ENCODE results near the gene ERBB4. TPM values are rescaled to one million over a fixed set of nuclear protein-coding genes. Genes with fewer than 3 reads are reported as not detected.

ERBB4 gene
- total RNA-seq, 2 donors from 2014 or later = 1.0 to 32.8 TPM

DNA sequence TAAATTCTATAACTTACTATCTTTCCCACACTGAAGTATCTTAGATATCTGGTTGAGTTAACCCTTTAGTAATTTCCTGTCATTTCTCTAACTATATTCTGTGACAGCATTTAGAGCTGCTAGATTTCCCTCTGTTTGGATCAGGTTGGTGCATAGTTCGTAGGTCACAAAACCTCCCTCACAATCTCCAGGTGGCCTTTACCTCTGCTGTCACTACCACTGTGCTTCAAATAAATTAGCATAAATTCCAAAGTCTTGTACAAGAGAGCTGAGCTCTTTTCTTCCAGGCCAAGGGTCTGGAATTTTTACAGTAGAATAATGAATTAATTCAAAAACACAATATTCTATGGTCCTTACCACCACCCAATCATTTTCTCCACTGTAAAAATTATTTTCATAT, 739.7 kb downstream of the ERBB4 start:
- H3K9me3 ChIP-seq = no peaks in the 10 kb centered on the region
- H3K4me3 ChIP-seq = no peak overlapping the region
- WGBS = 85% methylated on average over 1 of the region's 1 CpG
- no peaks in the 10 kb centered on the region for H3K36me3 ChIP-seq
- no peaks in the 10 kb centered on the region for H3K4me1 ChIP-seq (replicated peaks)
- no peak overlapping the region for H3K27ac ChIP-seq
- intact Hi-C loops (cut with DNase I) = no loop called here
- H3K27me3 ChIP-seq (replicated peaks; ENCODE audit: insufficient read depth) = no peaks in the 10 kb centered on the region
- TF ChIP-seq POLR2A (IDR thresholded peaks at IDR 0.05) (no peak), POLR2AphosphoS5 (IDR thresholded peaks at IDR 0.05) (no peak)
- DNase-seq (ENCODE audit: low spot score) = no peak

DNA sequence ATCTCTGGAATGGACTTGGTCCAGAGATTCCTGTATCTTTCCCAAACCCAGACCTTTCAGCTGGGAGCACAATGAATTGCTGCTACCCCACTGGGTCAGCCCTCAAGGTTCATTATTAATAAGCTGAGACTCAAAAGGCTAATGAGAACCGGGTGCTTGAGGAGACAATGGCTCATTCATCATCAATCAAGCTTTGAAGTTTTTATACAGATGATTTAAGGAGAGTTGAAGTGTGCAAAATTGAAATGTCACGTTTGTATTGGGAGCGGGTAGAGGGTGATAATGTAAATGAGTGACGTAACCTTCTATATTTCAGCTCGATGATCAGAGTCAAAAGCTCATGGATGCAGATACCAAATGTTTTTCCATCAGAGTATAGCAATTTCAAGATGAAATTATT, 744.9 kb downstream of the ERBB4 start:
- intact Hi-C loops (cut with DNase I) = no loop called here
- no peak for DNase-seq (ENCODE audit: low spot score)
- Histone ChIP-seq H3K27me3 (replicated peaks; ENCODE audit: insufficient read depth) (no peaks in the 10 kb centered on the region), H3K9me3 (no peaks in the 10 kb centered on the region), H3K4me1 (replicated peaks) (no peaks in the 10 kb centered on the region), H3K27ac (no peak overlapping the region), H3K36me3 (no peaks in the 10 kb centered on the region), H3K4me3 (no peak overlapping the region)
- no peak for TF ChIP-seq POLR2AphosphoS5 (IDR thresholded peaks at IDR 0.05)
- TF ChIP-seq, protein P1, sequence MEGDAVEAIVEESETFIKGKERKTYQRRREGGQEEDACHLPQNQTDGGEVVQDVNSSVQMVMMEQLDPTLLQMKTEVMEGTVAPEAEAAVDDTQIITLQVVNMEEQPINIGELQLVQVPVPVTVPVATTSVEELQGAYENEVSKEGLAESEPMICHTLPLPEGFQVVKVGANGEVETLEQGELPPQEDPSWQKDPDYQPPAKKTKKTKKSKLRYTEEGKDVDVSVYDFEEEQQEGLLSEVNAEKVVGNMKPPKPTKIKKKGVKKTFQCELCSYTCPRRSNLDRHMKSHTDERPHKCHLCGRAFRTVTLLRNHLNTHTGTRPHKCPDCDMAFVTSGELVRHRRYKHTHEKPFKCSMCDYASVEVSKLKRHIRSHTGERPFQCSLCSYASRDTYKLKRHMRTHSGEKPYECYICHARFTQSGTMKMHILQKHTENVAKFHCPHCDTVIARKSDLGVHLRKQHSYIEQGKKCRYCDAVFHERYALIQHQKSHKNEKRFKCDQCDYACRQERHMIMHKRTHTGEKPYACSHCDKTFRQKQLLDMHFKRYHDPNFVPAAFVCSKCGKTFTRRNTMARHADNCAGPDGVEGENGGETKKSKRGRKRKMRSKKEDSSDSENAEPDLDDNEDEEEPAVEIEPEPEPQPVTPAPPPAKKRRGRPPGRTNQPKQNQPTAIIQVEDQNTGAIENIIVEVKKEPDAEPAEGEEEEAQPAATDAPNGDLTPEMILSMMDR (IDR thresholded peaks at IDR 0.05) = no peak
- TF ChIP-seq POLR2A (IDR thresholded peaks at IDR 0.05) = no peak
- WGBS = 52% methylated on average over 5 of the region's 5 CpGs

DNA sequence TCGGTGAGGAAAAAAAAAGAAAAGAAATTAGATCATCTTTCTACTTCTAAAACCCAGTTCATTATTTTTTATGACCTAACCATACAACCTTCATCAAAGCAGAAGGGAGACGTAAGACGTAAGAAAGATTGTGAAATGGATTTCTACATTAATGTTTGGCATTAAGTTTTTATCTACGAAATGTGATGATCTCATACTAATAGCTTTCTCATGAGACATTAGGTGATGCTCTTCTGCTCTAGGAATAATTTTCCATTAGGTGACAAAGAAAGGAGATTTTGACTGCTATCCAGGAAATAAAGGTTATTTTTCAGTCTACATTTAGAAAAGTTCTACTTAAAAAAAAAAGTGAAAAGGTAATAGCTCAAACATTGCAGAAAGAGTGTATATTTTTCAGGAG, 748.6 kb downstream of the ERBB4 start:
- no peak for TF ChIP-seq POLR2AphosphoS5 (IDR thresholded peaks at IDR 0.05)
- no peak for TF ChIP-seq POLR2A (IDR thresholded peaks at IDR 0.05)
- TF ChIP-seq, protein P1 (IDR thresholded peaks at IDR 0.05) = no peak
- WGBS = 66% methylated on average over 4 of the region's 4 CpGs
- no peak overlapping the region for H3K27ac ChIP-seq
- H3K4me1 ChIP-seq (replicated peaks) = no peaks in the 10 kb centered on the region
- no peak for DNase-seq (ENCODE audit: low spot score)
- intact Hi-C loops (cut with DNase I) = no loop called here
- H3K27me3 ChIP-seq (replicated peaks; ENCODE audit: insufficient read depth) = no peaks in the 10 kb centered on the region
- H3K36me3 ChIP-seq = no peaks in the 10 kb centered on the region
- no peak overlapping the region for H3K4me3 ChIP-seq
- H3K9me3 ChIP-seq = no peaks in the 10 kb centered on the region

DNA sequence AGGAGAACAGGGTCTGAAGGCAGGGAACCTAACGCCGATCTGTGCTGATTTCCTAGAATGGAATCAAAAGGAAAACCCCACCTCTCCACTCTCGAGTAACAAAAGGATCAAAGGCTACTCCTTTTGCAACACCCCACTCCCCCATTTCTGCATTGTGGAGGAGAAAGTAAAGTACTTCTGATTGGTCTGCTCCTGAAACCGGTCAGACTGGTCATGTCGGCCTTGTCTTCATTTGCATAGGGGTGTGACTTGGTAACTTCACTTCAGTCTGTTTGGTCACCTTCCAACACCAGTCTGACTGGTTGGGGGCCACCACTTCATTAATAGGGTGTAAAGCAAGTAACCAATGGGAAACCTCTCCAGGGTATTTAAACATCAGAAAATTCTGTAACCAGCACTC, 771.9 kb downstream of the ERBB4 start:
- WGBS = 37% methylated on average over 5 of the region's 5 CpGs
- Histone ChIP-seq H3K9me3 (no peaks in the 10 kb centered on the region), H3K27ac (no peak overlapping the region), H3K36me3 (no peaks in the 10 kb centered on the region), H3K27me3 (replicated peaks; ENCODE audit: insufficient read depth) (no peaks in the 10 kb centered on the region), H3K4me3 (peak overlapping the region in 1 of 2 donors; percentile 20), H3K4me1 (replicated peaks) (no peaks in the 10 kb centered on the region)
- peak; percentile 65 for DNase-seq (ENCODE audit: low spot score)
- TF ChIP-seq POLR2A (IDR thresholded peaks at IDR 0.05) (no peak), POLR2AphosphoS5 (IDR thresholded peaks at IDR 0.05) (peak; percentile 57)
- TF ChIP-seq, protein P1 (IDR thresholded peaks at IDR 0.05) = no peak
- intact Hi-C loops (cut with DNase I) = no loop called here

DNA sequence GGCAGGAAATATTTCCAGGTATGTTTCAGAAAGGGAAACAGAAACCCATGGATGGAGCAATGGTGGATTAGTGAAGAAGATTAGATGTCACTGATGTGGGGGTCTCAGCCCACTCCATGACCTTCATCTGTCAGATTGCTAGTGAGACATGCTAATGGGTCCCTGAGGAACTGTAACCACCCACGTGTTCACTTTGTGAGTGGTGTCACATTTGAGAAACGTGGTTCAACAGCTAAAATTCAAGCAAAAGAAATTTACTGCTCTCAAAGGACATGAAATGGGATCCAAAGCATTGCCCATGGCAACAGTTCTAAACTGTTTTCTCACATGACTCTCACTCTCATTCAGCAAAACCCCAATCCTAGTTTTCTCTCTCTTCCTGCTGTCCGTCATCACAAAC, 776.1 kb downstream of the ERBB4 start:
- intact Hi-C loops (cut with DNase I) = no loop called here
- Histone ChIP-seq H3K27ac (no peak overlapping the region), H3K9me3 (no peaks in the 10 kb centered on the region), H3K4me1 (replicated peaks) (no peaks in the 10 kb centered on the region), H3K4me3 (no peak overlapping the region), H3K36me3 (no peaks in the 10 kb centered on the region), H3K27me3 (replicated peaks; ENCODE audit: insufficient read depth) (no peaks in the 10 kb centered on the region)
- TF ChIP-seq, protein P1 (IDR thresholded peaks at IDR 0.05) = no peak
- TF ChIP-seq POLR2AphosphoS5 (IDR thresholded peaks at IDR 0.05) = no peak
- TF ChIP-seq POLR2A (IDR thresholded peaks at IDR 0.05) = no peak
- no peak for DNase-seq (ENCODE audit: low spot score)
- WGBS = 64% methylated on average over 3 of the region's 3 CpGs

Measured in prostate gland (tissue), 2 donors.